Retinal pigment epithelial cell (primary cell): ENCODE data around the gene PMEPA1.

Experiments used
- DNase-seq: peaks from one replicate; pipeline ENCODE4 v3.0.0-alpha.2; 2010; ENCODE audit warnings: low read depth
- H3K4me3 ChIP-seq: 2 replicates; pipeline ENCODE4 v1.5.1; 2011; ENCODE audit warnings: mild to moderate bottlenecking, low read length, control low read depth, moderate library complexity
- CTCF ChIP-seq: conservative IDR thresholded peaks from 2 replicates; pipeline ENCODE4 v1.5.1; 2011; ENCODE audit warnings: low read depth, low read length, control low read depth, inconsistent platforms

Gene PMEPA1

DNA sequence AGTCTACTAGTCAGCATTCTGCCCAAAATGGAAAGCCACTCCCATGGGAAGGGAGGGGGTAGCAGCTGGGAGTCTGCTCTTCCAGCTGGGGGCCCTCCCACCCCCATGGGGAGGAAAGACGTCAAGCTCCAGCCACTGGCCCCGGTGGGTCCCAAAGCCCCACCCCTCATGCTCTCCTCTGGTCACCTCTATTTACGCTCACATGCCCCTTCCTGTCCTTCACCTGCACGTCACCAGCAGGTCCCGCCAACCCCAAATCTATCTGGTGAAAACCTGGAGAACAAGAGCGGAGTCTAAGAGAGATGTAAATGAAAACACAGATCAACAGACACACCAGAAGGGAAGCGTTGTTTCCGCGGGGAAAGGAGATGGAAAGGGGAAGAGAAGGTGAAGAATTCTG lies 59.5 kb downstream of the PMEPA1 start:
- DNase-seq, result no peak
- H3K4me3 ChIP-seq, result no peak overlapping the region
- TF ChIP-seq CTCF, result no peak

DNA sequence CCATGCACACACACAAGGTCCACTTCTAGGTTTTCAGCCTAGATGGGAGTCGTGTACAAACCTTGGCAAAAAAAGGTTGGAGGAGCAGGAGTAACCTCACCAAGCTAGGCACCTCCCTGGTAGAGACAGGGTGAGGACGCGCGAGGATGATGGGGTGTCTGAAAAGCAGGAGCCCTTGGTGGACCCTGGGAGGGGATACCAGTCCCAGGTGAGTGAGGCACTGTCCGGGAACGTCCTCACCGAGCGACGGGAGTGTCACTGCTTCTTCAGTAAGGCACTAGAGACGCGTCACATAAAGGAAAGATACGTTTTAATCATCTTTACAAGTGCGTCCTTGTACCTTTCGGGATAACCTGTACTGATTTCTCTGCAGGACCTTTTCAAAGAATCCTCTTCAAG lies 60.2 kb downstream of the PMEPA1 start:
- no peak for DNase-seq
- no peak for TF ChIP-seq CTCF
- H3K4me3 ChIP-seq, result no peak overlapping the region

GRCh38 chr20:57648878-57649616 lies 60.8 kb downstream of the PMEPA1 start:
- H3K4me3 ChIP-seq, result no peak overlapping the region
- no peak for DNase-seq
- no peak for TF ChIP-seq CTCF

DNA sequence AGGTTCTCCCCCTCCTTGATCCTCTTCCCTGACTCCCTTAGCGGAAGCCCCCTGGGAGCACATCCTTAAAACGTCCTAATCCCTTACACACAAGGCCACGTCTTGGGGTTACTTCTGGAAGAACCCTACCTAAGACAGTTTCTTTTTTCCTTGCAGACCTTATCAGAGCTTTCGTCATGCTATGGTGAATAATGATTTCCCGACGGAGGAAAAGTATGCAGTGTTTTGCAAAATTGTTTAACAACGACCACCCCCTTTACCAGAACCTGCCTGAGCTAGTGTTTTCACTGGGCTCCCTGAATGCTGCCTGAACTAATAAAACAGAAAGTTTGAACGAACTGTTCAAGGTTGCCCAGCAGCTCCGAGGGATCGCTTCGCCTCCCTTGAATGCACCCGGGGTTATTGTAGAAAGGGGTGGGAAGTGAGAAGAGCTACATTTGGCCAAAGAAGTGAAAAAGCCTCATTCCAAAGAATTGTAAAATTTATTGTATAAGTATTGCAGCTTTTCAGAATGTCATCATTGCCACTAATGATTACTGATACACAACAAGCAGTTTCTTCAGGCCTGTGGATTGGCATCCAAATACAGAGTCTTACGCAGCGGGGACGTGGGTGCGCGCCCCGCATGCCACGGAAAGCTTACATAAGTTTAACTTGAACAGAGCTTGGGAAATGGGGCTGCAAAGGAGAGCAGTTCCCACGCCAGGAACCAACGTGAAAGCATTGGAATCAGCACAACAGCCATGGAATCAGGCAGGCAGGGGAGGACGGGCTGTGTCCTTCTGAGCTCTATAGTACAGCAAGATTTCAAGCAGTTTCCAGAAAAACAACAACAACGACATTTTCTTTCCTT lies 61.7 kb downstream of the PMEPA1 start:
- no peak for DNase-seq
- no peak for TF ChIP-seq CTCF
- H3K4me3 ChIP-seq, result no peak overlapping the region

- no peak overlapping the region for H3K4me3 ChIP-seq
- no peak for DNase-seq
- no peak for TF ChIP-seq CTCF
These were observed 62.5 kb downstream of the PMEPA1 start for GRCh38 chr20:57647006-57647932.

DNA sequence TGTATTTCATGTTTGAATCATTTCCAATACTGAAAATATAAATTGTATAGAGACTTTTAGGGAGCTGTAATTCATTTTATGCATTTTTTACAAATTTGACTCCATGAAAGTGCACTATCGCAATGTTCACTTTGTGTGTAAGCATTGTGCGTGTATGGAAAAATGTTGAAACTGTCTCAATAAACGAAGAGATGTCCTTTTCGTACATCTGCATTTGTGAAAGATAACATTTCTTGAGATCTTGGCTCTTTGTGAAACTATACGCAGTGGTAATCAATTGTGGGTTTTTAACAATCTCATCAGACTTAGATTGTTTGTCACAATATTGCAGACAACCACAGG lies 70.9 kb downstream of the PMEPA1 start:
- DNase-seq, result no peak
- no peak overlapping the region for H3K4me3 ChIP-seq
- no peak for TF ChIP-seq CTCF
